GM03348 (cell line): Measurements from ENCODE around the gene WNT2B.
"Not testable (repeated sequence)": the region's sequence is repeated elsewhere in the genome, so short reads cannot be mapped to it uniquely, and the experiment has no call there.

Source experiments
- DNase-seq: peaks from one replicate; pipeline ENCODE4 v3.0.0; 2012; ENCODE audit warnings: low spot score

WNT2B gene

DNA sequence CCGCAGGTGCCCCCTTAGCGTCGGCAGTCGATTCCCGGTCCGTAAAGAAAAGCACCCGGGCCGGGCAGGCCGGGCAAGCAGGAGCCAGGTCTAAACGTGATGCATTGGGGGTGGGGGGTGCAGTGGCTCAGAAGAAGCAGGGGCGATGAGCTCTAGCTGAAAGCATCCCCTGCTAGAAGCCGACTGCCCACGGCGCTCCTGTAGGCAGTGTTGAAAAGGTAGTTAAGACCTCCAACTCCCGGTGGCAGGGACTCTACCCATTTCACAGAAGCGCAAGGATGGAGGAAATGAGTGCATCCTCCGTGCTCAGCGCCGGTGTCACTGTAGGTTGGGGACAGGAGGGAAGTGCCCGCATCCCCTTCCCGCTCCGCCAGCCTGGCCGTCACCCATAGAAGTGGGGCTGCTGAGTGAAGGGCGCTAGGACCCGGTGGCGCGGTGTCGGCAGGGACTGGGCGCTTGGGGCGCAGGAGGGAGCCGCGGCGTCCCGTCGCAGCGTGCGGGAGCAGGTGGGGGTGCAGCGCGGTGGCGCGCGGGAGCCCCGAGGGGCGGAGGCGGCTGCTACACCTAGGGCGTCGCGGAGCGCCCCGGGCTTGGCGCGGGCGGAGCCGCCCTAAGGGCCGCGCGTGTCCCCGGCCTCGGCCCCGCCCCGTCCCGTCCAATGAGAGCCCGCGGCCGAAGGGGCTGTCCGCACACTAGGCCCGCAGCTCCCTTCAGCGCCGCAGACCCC lies at the start of gene WNT2B:
WNT2B (plus strand) TSS at position 688 of the 727 bp plus-strand sequence. CDS start 298 bp downstream, outside the sequence.
- peak; percentile 62 for DNase-seq

- DNase-seq = no peak
Observed at GRCh38 chr1:112460615-112461014, 48.1 kb upstream of the WNT2B start.

DNA sequence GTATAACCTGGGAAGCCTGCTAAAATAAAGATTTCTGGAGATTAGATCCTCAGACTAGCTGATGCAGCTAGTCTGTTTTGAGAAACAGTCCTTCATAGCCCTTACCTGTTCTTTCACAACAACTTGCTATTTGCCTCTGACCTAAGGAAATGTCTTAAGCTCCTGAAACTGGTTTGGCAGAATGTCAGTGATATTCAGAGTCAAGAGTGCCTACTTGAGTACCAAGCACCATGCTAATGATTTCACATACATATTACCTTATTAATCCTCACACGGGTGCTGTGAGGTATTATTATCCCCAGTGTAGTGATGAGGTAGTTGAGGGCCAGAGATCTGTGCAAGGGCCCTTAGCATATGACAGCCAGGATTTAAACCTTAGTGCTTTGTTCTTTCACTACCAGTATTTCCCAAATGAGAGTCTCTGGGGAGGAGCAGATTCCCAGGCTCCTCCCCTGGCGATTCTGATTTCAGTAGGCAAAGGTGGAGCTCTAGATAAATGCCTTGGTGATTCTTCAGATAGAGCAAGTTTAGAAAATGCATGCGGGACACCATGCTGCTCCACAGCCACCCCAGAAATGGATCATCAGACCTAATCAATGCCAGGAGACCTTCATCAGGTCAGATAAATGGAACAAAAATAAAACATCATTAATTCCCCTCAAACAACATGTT lies 47.4 kb upstream of the WNT2B start:
- DNase-seq = no peak

GRCh38 chr1:112462953-112463279 lies 45.8 kb upstream of the WNT2B start:
- DNase-seq = no peak

GRCh38 chr1:112464501-112464900 lies 44.3 kb upstream of the WNT2B start:
- DNase-seq = no peak

GRCh38 chr1:112465122-112465521 lies 43.6 kb upstream of the WNT2B start:
- DNase-seq = peak; percentile 39

GRCh38 chr1:112466078-112466660 lies 42.6 kb upstream of the WNT2B start:
- peak; percentile 94 for DNase-seq

DNA sequence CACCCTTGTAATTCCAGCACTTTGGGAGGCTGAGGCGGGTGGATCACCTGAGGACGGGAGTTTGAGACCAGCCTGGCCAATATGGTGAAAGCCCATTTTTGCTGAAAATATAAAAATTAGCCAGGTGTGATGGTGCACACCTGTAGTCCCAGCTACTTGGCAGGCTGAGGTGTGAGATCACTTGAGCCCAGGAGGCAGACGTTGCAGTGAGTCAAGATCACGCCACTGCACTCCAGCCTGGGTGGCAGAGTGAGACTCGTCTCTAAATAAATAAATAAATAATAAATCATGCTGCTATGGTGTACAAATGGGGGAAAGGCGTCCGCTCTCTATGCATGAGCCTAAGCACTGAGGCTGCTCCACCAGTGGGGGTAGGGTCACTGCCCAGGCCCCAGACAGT lies 38.4 kb upstream of the WNT2B start:
- DNase-seq = not testable (repeated sequence)

- no peak for DNase-seq
Observed at GRCh38 chr1:112470966-112471365, 37.8 kb upstream of the WNT2B start.

GRCh38 chr1:112472142-112472541 lies 36.6 kb upstream of the WNT2B start:
- no peak for DNase-seq

DNA sequence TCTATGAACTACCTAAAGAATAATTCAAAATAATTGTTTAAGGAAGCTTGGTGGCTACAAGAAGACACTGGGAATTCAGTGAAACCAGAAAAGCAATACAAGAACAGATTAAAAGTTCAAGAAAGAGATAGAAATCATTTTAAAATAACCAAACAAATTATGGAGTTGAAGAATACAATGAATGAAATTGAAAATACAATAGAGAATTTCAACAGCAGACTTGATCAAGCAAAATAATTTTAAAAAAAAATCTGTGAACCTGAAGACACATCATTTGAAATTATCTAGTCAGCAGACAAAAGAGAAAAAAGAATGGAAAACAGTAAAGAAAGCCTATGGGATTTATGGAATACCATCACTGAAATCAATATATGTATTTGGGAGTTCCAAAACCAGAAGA lies 31.2 kb upstream of the WNT2B start:
- no peak for DNase-seq

DNA sequence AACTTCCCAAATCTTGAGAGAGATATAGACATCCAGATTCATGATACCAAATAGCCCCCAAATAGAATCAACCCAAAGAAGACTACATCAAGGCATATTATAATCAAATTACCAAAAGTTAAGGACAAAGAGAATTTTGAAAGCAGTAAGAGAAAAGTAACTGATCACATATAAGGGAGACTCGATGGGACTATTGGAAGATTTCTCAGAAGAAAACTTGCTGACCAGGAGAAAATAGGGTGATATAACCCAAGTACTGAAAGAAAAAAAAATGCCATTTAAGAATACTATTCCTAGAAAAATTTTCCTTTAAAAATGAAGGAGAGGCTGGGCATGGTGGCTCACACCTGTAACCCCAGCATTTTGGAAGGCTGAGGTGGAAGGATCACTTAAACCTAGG lies 30.5 kb upstream of the WNT2B start:
- no peak for DNase-seq

GRCh38 chr1:112486063-112486462 lies 22.7 kb upstream of the WNT2B start:
- not testable (repeated sequence) for DNase-seq

DNA sequence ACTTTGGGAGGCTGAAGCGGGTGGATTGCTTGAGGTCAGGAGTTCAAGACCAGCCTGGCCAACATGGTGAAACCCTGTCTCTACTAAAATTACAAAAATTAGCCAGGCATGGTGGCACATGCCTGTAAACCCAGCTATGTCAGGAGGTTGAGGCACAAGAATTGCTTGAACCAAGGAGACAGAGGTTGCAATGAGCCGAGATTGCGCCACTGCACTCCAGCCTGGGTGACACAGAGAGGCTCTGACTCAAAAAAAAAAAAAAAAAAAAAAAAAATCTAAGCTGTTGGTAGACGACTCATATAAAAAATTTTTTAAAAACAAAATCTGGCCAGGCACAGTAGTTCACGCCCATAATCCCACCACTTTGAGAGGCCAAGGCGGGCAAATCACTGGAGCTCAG lies 21.1 kb upstream of the WNT2B start:
- DNase-seq = not testable (repeated sequence)

GRCh38 chr1:112488141-112488540 lies 20.6 kb upstream of the WNT2B start:
- no peak for DNase-seq

DNA sequence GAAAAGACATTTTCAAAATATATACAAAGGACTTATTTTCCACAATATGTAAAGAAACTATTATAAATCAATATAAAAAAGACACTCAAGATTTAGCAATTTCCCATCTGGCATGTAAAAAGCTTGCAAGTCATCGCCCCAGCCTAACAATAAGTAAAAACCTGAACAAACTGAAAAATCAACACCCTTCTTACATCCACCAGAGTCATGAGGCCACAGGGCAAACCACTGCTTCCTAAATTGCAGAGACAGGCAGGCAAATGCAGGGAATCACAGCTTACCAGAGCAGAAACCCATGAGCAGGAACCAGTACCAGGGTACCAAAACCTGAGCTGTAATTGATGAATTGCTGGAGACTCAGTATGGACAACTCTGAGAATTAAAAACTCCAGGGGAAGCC lies 16.7 kb upstream of the WNT2B start:
- no peak for DNase-seq

GRCh38 chr1:112493351-112493750 lies 15.4 kb upstream of the WNT2B start:
- DNase-seq = no peak

DNA sequence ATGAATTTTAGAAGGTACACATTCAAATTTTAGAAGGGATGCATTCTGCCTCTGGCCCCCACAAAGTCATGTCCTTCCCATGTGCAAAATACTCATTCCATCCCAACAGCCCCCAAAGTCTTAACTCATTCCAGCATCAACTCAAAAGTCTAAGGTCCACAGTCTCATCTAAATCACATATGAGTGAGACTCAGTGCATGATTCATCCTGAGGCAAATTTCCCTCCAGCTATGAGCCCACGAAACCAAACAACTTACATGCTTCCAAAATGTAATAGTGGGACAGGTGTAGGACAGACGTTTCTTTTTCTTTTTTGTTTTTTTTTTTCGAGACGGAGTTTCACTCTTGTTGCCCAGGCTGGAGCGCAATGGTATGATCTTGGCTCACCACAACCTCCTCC lies 12.5 kb upstream of the WNT2B start:
- DNase-seq = no peak

DNA sequence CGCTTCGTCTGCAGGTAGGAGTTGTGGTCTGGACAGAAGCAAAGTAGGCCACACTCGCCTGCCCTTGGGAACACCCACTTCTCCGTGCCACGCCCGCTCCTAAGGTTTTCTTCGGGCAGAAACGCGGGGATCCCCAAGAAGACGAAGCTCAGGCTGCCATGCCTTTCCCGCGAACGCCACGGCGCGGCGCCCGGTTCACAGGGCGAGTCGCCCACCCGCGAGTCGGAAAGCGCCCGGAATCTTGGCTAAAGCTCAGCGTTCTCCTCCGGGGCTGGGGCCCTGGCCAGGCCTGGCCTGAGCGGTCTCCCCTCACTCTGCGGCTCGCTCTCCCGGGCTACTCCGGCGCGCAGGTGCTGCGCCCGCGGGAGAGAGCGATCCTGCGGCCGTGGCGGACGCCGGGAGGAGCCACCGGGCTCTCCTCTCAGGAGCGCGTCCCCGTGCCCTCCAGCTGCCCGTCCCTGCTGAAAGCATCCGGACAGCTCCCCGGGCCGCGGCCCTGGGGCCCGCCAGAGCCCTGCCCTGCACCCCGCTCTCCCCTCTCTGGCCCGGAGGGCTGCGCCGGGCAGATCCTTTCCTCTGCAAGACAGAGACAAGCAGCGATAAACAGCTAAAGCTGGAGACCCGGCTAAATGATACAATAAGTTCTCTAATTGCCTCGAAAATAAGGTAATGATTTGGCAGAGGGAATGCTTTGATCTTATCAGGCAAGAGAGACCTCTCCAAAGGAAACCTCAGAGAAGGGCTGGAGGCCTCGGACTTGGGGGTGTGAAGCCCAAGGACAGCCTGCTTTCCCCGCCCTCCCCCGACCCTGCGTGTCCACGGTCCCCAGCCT lies 6.7 kb upstream of the WNT2B start:
- peak; percentile 86 for DNase-seq

DNA sequence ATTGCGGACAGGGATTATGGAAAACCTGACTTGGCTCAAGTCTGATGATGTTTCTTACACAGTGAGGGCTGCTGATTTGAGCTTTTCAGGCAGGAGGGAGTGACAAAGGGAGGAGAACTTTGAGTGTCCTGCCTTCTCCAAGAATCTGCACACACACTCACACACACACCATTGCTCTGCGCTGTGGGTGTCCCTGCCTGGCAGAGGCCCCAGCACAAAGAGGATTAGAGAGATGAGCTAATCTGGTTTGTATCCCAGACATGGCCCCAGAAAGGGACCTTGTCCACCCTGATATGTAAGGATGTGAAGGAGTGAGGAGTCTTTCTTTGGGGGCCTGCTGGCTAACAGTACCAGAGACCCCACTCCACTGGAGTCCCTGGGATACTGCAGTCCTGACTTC lies 5.9 kb upstream of the WNT2B start:
- DNase-seq = peak; percentile 58

DNA sequence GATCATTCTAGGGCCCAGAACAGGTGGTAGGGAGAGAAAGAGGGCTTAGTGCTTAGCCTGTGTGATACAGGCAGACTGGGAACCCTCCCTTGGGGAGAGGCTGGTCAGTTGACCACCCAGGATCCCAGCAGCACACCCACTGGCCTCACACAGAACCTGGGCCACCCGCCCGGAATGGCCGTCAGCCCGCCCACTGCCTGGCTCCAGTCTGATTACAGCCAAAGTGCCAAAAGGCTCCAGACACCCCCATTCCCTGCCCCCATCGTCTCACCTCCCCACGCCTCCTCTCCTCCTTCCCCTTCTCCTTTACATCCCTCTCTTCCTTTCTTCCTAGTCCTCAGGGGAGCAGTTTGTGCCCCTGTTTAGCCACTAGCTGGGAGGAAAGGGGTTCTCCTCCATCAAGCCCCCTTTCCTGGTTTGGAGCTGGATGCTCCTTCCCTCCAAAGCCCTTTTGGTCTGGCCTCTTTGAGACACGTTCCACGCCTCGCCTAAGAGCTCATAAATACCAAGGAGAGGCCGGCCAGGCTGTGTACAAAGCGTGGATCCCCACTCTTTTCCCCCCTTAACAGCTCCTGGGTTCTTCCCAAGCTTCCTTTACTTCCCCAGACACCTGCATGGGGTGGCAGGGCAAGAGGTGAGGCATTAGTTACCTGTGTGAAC lies 4.6 kb upstream of the WNT2B start:
- no peak for DNase-seq
